Fibroblast of the aortic adventitia (primary cell): ENCODE results near the gene ZFHX3. TPM values are rescaled to one million over a fixed set of nuclear protein-coding genes. Genes with fewer than 3 reads are reported as not detected.

ENCODE experiments used
- DNase-seq: peaks from one replicate; pipeline ENCODE4 v3.0.0-alpha.2; 2010; ENCODE audit warnings: low read depth
- H3K4me3 ChIP-seq: 2 replicates; pipeline ENCODE4 v1.5.1; 2011; ENCODE audit warnings: low read depth, mild to moderate bottlenecking, control low read depth, low read length, moderate library complexity
- CTCF ChIP-seq: IDR thresholded peaks from 2 replicates; pipeline ENCODE4 v1.5.1; 2011; ENCODE audit warnings: mild to moderate bottlenecking, low read length, control low read depth, inconsistent platforms; ENCODE audit not compliant: insufficient read depth
- total RNA-seq: library from RNA; depleted of rRNA; stranded (reverse); fragments of >200 nt; gene quantifications from 2 replicates; pipeline ENCODE4 v1.2.3, GENCODE V29; 2012; ENCODE audit warnings: low replicate concordance

Gene ZFHX3
- total RNA-seq, 1 donor, result 8.1 TPM

- no peak for TF ChIP-seq CTCF
- H3K4me3 ChIP-seq, result no peak overlapping the region
- no peak for DNase-seq
These were observed 7.8 kb downstream of the ZFHX3 start for GRCh38 chr16:73040136-73040535.

GRCh38 chr16:73037845-73038570 is 9.9 kb downstream of the ZFHX3 start:
- no peak for TF ChIP-seq CTCF

GRCh38 chr16:73037331-73037745 is 10.6 kb downstream of the ZFHX3 start:
- TF ChIP-seq CTCF, result no peak
- H3K4me3 ChIP-seq, result no peak overlapping the region
- DNase-seq, result no peak

More at GRCh38 chr16:73037845-73038570, 9.9 kb downstream of the ZFHX3 start:
- no peak overlapping the region for H3K4me3 ChIP-seq
- no peak for DNase-seq

- H3K4me3 ChIP-seq, result no peak overlapping the region
- TF ChIP-seq CTCF, result no peak
- no peak for DNase-seq
These were observed 11.7 kb downstream of the ZFHX3 start for GRCh38 chr16:73036074-73036826.

- no peak for TF ChIP-seq CTCF
- DNase-seq, result no peak
- H3K4me3 ChIP-seq, result no peak overlapping the region
These were observed 13.6 kb downstream of the ZFHX3 start for GRCh38 chr16:73034374-73034773.

GRCh38 chr16:73033271-73033998 is 14.5 kb downstream of the ZFHX3 start:
- DNase-seq, result no peak
- no peak for TF ChIP-seq CTCF
- no peak overlapping the region for H3K4me3 ChIP-seq
